SK-N-SH (cell line): ENCODE data around the gene UCP2. TPM values are rescaled to one million over a fixed set of nuclear protein-coding genes. Genes with fewer than 3 reads are reported as not detected.

Experiments used
- CTCF ChIA-PET: fragments of 300-600, 350-600 bp; formaldehyde crosslinking; extraction: SDS; loops from one replicate; lab custom pipeline; 2021; lab: Yijun Ruan, JAX
- POLR2A ChIA-PET: fragments of 350-600 bp; sonication (Branson Sonifier 250); formaldehyde crosslinking; extraction: SDS; loops from one replicate; lab custom pipeline; 2020; ENCODE audit warnings: antibody characterized with exemption, inconsistent platforms; lab: Yijun Ruan, JAX
- DNase-seq: peaks from one replicate; pipeline ENCODE4 v3.0.0; 2012
- H2AFZ ChIP-seq: fragments of 200-600 bp; sonication (generic); 2 replicates; pipeline ENCODE4 v1.8.1; 2016; ENCODE audit warnings: antibody characterized with exemption, mild to moderate bottlenecking, low read depth
- H3F3A ChIP-seq: fragments of 200-600 bp; sonication (generic); replicated peaks from 2 replicates; pipeline ENCODE3; 2016; ENCODE audit warnings: antibody characterized with exemption, mild to moderate bottlenecking; ENCODE audit not compliant: insufficient read depth
- H3K27ac ChIP-seq, 2 experiments: fragments of 200-500 bp in 1 of 2; fragments of 200-600 bp in 1 of 2; sonication (Bioruptor generic) in 1 of 2; sonication (generic), shearing (Covaris generic) in 1 of 2; 2 replicates each; pipeline versions ENCODE4 v1.5.1 to v1.6.1; 2014 to 2016; ENCODE audit warnings: low read depth in 2 of 2, inconsistent platforms in 1 of 2, low read length in 1 of 2, mild to moderate bottlenecking in 1 of 2, mixed read lengths in 1 of 2
- H3K27me3 ChIP-seq: fragments of 200-600 bp; sonication (generic), shearing (Covaris generic); 2 replicates; pipeline ENCODE4 v1.6.1; 2016; ENCODE audit warnings: mixed run types; ENCODE audit not compliant: insufficient read depth
- H3K36me3 ChIP-seq, 2 experiments: fragments of 200-500 bp in 1 of 2; fragments of 200-600 bp in 1 of 2; sonication (Bioruptor generic) in 1 of 2; sonication (generic) in 1 of 2; replicated peaks in 1 of 2; 2 replicates each; pipeline versions ENCODE3 to v1.5.1; 2014 to 2016; ENCODE audit warnings: low read length in 1 of 2, mild to moderate bottlenecking in 1 of 2; ENCODE audit not compliant: insufficient read depth in 2 of 2, control insufficient read depth in 1 of 2
- H3K4me1 ChIP-seq, 2 experiments: fragments of 200-500 bp in 1 of 2; fragments of 200-600 bp in 1 of 2; sonication (Bioruptor generic) in 1 of 2; sonication (generic), shearing (Covaris generic) in 1 of 2; 2 replicates each; pipeline versions ENCODE4 v1.5.1 to v1.6.1; 2014 to 2016; ENCODE audit warnings: low read depth in 1 of 2, low read length in 1 of 2, mixed run types in 1 of 2; ENCODE audit not compliant: insufficient read depth in 2 of 2, control insufficient read depth in 1 of 2
- H3K4me2 ChIP-seq: fragments of 200-600 bp; sonication (generic), shearing (Covaris generic); 2 replicates; pipeline ENCODE4 v1.6.1; 2017; ENCODE audit warnings: mixed run types
- H3K4me3 ChIP-seq, 2 experiments: fragments of 200-500 bp in 1 of 2; fragments of 200-600 bp in 1 of 2; sonication (Bioruptor generic) in 1 of 2; sonication (generic), shearing (Covaris generic) in 1 of 2; 2 replicates each; pipeline versions ENCODE4 v1.5.1 to v1.8.1; 2014 to 2016; ENCODE audit warnings: low read depth in 2 of 2, inconsistent platforms in 1 of 2, low read length in 1 of 2, mild to moderate bottlenecking in 1 of 2, mixed read lengths in 1 of 2, moderate library complexity in 1 of 2
- H3K79me2 ChIP-seq: fragments of 200-600 bp; sonication (generic); 2 replicates; pipeline ENCODE4 v1.8.1; 2017; ENCODE audit warnings: mild to moderate bottlenecking; ENCODE audit not compliant: insufficient read depth
- H3K9ac ChIP-seq: fragments of 200-600 bp; sonication (generic); 2 replicates; pipeline ENCODE4 v1.6.1; 2017; ENCODE audit warnings: mixed run types
- H3K9me2 ChIP-seq: fragments of 200-600 bp; sonication (generic); 2 replicates; pipeline ENCODE4 v1.6.1; 2017; ENCODE audit warnings: mixed run types
- H3K9me3 ChIP-seq: fragments of 200-600 bp; sonication (generic); 2 replicates; pipeline ENCODE4 v1.6.1; 2017; ENCODE audit warnings: mixed run types, mild to moderate bottlenecking, moderate library complexity
- H4K20me1 ChIP-seq: fragments of 200-600 bp; sonication (generic); 2 replicates; pipeline ENCODE4 v1.6.1; 2017; ENCODE audit warnings: mild to moderate bottlenecking, mixed run types; ENCODE audit not compliant: insufficient read depth
- CHD2 ChIP-seq: fragments of 150-350 bp; IDR thresholded peaks from 2 replicates; pipeline ENCODE4 v1.6.1; 2018; ENCODE audit warnings: low read length; ENCODE audit not compliant: partially characterized antibody
- ELF1 ChIP-seq: IDR thresholded peaks from 2 replicates; pipeline ENCODE4 v1.4.0; 2012
- EP300 ChIP-seq, 2 experiments: IDR thresholded peaks; 2 replicates each; pipeline versions ENCODE4 v1.4.0 to v1.6.1; 2012; ENCODE audit warnings: borderline replicate concordance in 1 of 2, low read depth in 1 of 2, low read length in 1 of 2
- RFX5 ChIP-seq: IDR thresholded peaks from 2 replicates; pipeline ENCODE4 v1.6.1; 2012; ENCODE audit warnings: mild to moderate bottlenecking, improper control_type of control experiment, low read length
- YY1 ChIP-seq: IDR thresholded peaks from 2 replicates; pipeline ENCODE4 v1.4.0; 2012; ENCODE audit warnings: low read depth, mild to moderate bottlenecking
- WGBS: methylation state at CpG from one replicate; pipeline ENCODE4 v1.1.6; 2017; ENCODE audit warnings: low lambda C conversion rate; 5-methylcytosine and 5-hydroxymethylcytosine counted together
- polyA plus RNA-seq, 3 experiments: library from polyadenylated mRNA; depleted of rRNA; stranded (reverse); fragments of >200 nt; gene quantifications; 2 replicates each; pipeline ENCODE4 v1.2.3, GENCODE V29; 2012
- TF ChIP-seq, protein P1 (sequence below): fragments of 150-350 bp; IDR thresholded peaks from 2 replicates; pipeline ENCODE4 v1.6.1; 2016; ENCODE audit warnings: mild to moderate bottlenecking, low read depth, low read length
- TF ChIP-seq, protein P2 (sequence below): IDR thresholded peaks from 2 replicates; pipeline ENCODE4; 2012
- TF ChIP-seq, protein P3 (sequence below): fragments of 150-350 bp; IDR thresholded peaks from 2 replicates; pipeline ENCODE4 v1.6.1; 2017; ENCODE audit warnings: antibody characterized with exemption, low read length, low read depth, borderline replicate concordance
- TF ChIP-seq, protein P4 (sequence below): IDR thresholded peaks from 2 replicates; pipeline ENCODE4 v1.6.1; 2012; ENCODE audit warnings: mild to moderate bottlenecking, low read depth, low read length, moderate library complexity
- TF ChIP-seq, protein P5 (sequence below): IDR thresholded peaks from 2 replicates; pipeline ENCODE4 v1.4.0; 2012; ENCODE audit warnings: low read depth

Gene UCP2
- polyA plus RNA-seq, 1 of the 3 experiments (the other 2 are of a cell fraction), result 36.0 TPM

DNA sequence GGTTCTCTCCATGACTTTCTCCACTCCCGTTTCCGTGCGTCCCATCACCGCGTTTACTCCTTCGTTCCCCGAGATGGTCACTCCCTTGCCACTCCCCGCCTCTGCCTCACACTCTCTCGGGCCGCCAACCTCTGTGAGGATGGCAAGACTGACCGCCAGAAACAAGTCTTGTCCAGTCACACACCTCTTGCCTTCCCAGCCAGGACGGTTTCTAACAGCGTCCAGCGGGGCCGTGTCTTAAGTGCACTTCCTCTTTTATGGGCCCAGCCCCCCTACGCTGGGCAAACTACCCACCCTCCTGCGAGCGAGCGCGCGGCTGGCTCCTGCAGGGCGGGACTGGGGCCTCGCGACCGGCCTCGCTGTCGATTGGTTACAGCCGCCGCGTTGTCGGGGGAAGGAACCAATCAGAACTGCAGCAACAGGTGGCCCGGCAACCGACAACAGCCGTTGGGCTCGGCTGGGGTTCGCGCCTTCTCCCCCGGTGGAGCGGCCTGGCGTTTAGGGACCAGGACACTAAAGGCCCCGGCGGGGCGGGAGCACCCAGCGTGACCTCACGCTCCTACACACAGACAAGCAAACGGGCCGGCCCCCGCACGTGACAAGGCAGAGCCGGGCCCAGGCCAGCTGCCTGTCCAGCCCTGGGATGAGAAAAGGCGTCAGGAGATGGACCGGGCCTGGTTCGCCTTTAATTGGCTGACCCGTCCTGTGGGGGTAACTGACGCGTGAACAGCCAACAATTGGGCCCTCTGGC, 522 bp upstream of the UCP2 start (continued):
- TF ChIP-seq, protein P1, sequence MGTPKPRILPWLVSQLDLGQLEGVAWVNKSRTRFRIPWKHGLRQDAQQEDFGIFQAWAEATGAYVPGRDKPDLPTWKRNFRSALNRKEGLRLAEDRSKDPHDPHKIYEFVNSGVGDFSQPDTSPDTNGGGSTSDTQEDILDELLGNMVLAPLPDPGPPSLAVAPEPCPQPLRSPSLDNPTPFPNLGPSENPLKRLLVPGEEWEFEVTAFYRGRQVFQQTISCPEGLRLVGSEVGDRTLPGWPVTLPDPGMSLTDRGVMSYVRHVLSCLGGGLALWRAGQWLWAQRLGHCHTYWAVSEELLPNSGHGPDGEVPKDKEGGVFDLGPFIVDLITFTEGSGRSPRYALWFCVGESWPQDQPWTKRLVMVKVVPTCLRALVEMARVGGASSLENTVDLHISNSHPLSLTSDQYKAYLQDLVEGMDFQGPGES, result peak; percentile 39; the same call in 1 of the 2 replicates
- TF ChIP-seq, protein P2, sequence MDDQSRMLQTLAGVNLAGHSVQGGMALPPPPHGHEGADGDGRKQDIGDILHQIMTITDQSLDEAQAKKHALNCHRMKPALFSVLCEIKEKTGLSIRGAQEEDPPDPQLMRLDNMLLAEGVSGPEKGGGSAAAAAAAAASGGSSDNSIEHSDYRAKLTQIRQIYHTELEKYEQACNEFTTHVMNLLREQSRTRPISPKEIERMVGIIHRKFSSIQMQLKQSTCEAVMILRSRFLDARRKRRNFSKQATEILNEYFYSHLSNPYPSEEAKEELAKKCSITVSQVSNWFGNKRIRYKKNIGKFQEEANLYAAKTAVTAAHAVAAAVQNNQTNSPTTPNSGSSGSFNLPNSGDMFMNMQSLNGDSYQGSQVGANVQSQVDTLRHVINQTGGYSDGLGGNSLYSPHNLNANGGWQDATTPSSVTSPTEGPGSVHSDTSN, result 0 out of 2 replicates have a peak, but pooled peaks have one; percentile 14
- peak; percentile 93 for TF ChIP-seq RFX5
- peak; percentile 14 for TF ChIP-seq CHD2
- TF ChIP-seq, all 33 proteins: peak for 13

DNA sequence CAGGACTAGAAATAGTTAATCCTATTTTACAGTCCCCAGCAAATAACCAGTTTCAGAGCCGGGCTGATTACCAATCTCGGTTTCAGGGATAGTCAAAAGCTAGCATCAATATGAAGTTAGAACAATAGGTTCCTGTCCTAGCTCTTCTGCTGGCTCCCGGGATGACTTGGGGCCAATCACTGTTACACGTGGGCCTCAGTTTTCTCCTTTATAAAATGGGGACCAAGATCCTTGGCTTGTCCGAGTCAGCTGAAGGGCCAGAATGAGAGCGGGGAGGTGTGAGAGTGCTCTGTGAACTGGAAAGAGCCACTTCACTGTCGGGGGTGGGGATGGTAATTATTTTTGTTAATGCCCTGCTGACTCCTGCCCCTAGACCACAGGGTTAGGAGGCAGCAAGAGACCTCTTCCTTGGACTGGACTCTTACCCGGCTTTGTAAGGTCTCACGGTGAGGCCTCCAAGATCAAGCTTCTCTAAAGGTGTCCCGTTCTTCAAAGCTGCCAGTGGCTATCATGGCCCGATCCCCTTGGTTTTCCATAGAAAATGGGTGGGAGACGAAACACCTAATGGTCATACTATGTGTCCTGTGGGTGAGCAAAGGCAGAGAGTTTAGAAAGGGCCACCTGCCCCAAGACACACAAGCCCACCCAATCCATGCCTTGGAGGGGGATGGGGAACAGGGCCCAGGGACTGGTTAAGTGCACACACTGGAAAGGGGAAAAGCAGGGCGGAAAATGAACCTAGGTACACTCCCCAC, 1.4 kb downstream of the UCP2 start:
- Histone ChIP-seq H3K27ac (no peak overlapping the region), H3K4me2 (peak overlapping the region; percentile 98; the same call in 1 of the 2 replicates), H3K9ac (no peak overlapping the region), H3K27me3 (no peaks in the 10 kb centered on the region), H3K4me3 (peak overlapping the region; percentile 70 to 93; a peak in 3 of 4 replicates), H3K9me2 (no peaks in the 10 kb centered on the region), H3K36me3 (peaks cover 4 to 33% of the 10 kb centered on the region in 2 experiments), H3F3A (peaks cover 2% of the 10 kb centered on the region), H4K20me1 (no peaks in the 10 kb centered on the region), H3K4me1 (peaks cover 7 to 22% of the 10 kb centered on the region in 2 experiments; a peak in 2 of 4 replicates), H2AFZ (no peak overlapping the region), H3K9me3 (no peaks in the 10 kb centered on the region), H3K79me2 (peaks cover 8% of the 10 kb centered on the region; the same call in 1 of the 2 replicates)
- 95% methylated on average over 12 of the region's 13 CpGs for WGBS
- ChIA-PET POLR2A (interaction anchor here (3.1 kb wide), 1 partner anchor 10 kb away, joined by 15 read pairs; no protein-coding TSS in a partner anchor), CTCF (interaction anchor here (1.0 to 4.6 kb wide), 3 partner anchors 15 to 37 kb away, joined by 3 to 21 read pairs (median 4); no protein-coding TSS in a partner anchor)
- no peak for DNase-seq
- TF ChIP-seq, protein P3, sequence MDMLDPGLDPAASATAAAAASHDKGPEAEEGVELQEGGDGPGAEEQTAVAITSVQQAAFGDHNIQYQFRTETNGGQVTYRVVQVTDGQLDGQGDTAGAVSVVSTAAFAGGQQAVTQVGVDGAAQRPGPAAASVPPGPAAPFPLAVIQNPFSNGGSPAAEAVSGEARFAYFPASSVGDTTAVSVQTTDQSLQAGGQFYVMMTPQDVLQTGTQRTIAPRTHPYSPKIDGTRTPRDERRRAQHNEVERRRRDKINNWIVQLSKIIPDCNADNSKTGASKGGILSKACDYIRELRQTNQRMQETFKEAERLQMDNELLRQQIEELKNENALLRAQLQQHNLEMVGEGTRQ, result no peak
- TF ChIP-seq, protein P2, result no peak
- TF ChIP-seq, protein P1, result no peak
- TF ChIP-seq YY1 (no peak), ELF1 (no peak), EP300 (IDR thresholded peaks at IDR 0.05; ENCODE audit: borderline replicate concordance in 1 of 2, low read depth in 1 of 2, low read length in 1 of 2) (no peak)
- TF ChIP-seq, protein P4, sequence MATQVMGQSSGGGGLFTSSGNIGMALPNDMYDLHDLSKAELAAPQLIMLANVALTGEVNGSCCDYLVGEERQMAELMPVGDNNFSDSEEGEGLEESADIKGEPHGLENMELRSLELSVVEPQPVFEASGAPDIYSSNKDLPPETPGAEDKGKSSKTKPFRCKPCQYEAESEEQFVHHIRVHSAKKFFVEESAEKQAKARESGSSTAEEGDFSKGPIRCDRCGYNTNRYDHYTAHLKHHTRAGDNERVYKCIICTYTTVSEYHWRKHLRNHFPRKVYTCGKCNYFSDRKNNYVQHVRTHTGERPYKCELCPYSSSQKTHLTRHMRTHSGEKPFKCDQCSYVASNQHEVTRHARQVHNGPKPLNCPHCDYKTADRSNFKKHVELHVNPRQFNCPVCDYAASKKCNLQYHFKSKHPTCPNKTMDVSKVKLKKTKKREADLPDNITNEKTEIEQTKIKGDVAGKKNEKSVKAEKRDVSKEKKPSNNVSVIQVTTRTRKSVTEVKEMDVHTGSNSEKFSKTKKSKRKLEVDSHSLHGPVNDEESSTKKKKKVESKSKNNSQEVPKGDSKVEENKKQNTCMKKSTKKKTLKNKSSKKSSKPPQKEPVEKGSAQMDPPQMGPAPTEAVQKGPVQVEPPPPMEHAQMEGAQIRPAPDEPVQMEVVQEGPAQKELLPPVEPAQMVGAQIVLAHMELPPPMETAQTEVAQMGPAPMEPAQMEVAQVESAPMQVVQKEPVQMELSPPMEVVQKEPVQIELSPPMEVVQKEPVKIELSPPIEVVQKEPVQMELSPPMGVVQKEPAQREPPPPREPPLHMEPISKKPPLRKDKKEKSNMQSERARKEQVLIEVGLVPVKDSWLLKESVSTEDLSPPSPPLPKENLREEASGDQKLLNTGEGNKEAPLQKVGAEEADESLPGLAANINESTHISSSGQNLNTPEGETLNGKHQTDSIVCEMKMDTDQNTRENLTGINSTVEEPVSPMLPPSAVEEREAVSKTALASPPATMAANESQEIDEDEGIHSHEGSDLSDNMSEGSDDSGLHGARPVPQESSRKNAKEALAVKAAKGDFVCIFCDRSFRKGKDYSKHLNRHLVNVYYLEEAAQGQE, result no peak
- TF ChIP-seq, protein P5, sequence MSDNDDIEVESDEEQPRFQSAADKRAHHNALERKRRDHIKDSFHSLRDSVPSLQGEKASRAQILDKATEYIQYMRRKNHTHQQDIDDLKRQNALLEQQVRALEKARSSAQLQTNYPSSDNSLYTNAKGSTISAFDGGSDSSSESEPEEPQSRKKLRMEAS, result no peak
